CD4-positive, alpha-beta T cell treated with Interleukin-15 for 4 hours (primary cell): ENCODE data around the gene TANGO2.

Experiments
- DNase-seq: peaks from one replicate; pipeline ENCODE4 v3.0.0-alpha.2; 2020; ENCODE audit warnings: low spot score

The TANGO2 gene

GRCh38 chr22:20107471-20107901 lies 86.6 kb downstream of the TANGO2 start:
- DNase-seq, result no peak

DNA sequence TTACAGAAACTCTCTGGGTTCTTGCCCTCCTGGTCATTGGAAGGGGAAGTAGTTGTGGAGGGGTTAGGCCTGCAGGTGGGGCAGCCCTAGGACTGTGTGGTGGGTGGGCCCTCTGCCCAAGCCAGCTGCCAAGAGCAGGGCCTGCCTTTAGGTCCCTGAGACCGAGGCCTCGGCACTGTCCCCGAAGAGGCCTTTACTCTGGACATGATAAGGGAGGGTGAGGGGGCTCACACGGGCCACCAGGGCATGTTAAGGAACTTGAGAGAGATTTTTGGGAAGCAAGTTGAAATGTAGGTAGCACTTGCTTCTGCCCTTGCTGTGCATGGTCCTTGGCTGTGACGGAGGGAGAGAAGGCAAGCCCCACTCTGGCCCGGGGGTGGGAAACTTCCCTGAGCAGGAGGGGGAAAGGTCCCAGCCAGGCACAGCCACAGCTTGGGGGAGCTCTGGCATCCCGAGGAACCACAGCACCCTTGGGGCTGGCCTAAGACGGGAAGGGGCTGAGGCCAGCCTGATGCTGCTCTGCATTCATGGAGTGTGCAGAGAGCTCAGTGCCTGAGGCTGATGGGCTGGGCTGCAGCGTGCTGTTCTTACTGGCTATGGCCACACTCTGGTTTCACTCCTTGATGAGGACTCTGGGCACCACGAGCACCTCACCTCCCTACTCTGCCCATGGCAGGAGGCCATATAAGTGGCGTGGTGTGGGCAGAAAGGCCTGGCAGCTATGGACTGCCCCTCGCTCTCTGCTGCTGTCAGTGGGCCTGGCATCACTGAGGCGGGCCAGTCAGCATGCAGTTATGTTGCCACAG lies 87.2 kb downstream of the TANGO2 start:
- no peak for DNase-seq

- no peak for DNase-seq
These were observed 87.9 kb downstream of the TANGO2 start for GRCh38 chr22:20108757-20109230.

GRCh38 chr22:20109411-20110358 lies 88.8 kb downstream of the TANGO2 start:
- DNase-seq, result no peak

GRCh38 chr22:20110359-20110985 lies 89.6 kb downstream of the TANGO2 start:
- DNase-seq, result no peak

DNA sequence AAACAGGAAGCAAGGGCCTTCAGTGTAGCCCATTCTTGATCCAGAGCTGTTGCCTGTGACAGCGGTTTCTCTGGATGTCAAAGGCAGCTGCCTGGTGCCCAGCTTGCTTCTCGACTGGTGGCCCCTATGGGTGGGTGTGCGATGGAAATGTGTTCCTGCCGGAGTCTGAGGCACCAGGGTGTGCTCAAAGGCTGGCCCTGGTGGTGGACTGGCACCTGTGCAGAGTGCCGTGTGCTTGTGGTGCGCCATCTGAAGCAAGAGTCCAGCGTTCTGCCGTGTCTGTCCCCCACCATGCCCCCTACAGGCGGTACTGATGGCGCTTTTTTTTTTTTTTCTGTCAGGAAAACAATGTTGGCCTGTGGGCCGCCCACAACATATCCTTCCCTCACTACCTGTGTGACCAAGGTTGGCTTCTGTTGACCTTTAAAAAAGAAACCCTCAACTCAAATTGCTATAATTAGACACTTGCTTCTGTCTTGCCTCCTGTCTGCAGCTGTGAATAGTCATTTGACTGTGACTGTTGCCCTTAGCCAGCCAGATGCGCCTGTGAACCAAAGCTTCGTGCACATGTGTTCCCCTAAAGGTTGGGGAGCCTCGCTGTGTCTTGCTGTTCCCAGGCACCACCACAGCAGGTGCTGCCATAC lies 90.3 kb downstream of the TANGO2 start:
- DNase-seq, result peak; percentile 16

- DNase-seq, result no peak
These were observed 91.0 kb downstream of the TANGO2 start for GRCh38 chr22:20111689-20112622.

GRCh38 chr22:20112623-20113511 lies 92.0 kb downstream of the TANGO2 start:
- DNase-seq, result no peak

DNA sequence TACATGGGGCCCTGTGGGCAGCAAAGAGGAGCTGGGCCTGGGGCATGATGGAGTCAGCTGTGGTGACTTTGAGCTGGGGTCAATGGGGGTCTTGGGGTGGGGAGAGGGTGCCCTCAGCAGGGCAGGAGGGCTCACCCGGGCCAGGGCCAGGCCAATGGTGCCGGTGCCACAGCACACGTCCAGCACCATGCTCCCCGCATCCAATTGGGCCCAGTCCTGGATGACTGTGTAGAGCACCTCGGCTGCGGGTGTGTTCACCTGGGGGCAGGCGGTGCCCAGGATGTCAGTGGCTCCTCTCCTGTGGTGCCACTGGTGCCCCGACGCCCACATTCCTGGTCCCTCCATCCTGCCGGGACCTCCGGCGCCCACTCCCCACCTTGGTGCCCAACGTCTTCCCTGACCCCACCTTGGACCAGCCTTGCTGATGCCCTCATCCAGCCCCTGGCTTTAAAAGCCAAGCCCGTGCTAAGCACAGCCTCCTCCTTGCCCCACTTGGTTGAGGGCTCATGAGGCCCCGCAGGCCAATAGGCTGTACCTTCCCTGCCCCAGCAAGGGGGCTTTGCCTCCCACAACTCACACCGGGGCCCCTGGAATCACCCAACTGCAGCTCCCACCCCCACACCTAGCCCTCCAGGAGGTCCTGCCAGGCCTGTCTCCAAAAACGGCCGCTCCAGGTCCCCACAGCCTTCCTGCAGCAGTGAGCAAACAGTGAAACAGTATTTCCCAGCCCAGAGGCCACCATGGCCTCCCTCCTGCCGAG lies 92.8 kb downstream of the TANGO2 start:
- no peak for DNase-seq

GRCh38 chr22:20114506-20115475 lies 93.9 kb downstream of the TANGO2 start:
- DNase-seq, result no peak

- no peak for DNase-seq
These were observed 94.9 kb downstream of the TANGO2 start, which contains the start of gene RANBP1 for GRCh38 chr22:20115691-20116375. TSS of gene RANBP1 (plus strand) at chr22:20116104. CDS start at chr22:20116185, 81 bp downstream.

DNA sequence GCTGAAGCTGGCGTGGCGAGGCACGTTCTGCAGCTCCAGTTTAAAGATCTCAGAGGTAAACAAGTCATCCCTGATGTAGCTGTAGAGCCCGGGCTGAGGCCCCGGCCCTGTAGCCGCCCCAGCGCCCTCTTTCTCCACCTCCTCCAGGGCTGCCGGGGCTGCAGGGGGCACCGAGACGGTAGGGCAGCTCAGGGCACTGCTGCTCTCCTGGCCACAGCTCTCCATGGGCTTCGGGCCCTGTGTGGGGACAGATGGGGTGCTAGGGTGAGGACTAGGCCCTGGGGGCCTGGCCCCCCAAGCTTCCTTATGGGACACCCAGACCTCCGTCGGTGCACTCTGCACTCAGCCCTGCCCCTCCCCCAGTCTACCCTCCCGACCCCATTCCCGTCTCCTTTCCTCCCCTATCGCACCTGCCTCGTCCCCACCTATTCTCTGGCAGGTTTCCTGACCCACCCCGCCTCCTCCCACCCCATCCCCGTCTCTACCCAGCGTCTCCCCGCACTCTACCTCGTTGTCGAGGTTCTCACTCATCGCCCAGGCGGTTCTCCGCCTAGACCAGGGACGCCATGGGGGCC lies 95.6 kb downstream of the TANGO2 start:
- no peak for DNase-seq
